Posterior vena cava (tissue), 2 donors: ENCODE results near the gene HDAC1. TPM values are rescaled to one million over a fixed set of nuclear protein-coding genes. Genes with fewer than 3 reads are reported as not detected.
"Not testable (repeated sequence)": the region's sequence is repeated elsewhere in the genome, so short reads cannot be mapped to it uniquely, and the experiment has no call there.

Experiments
- DNase-seq: peaks from one replicate; pipeline ENCODE4 v3.0.0-alpha.2; 2020; ENCODE audit warnings: low spot score
- intact Hi-C, 2 donors: fragments of 100-400 bp; cut with DNase I; formaldehyde crosslinking; loops; one replicate each; pipeline versions ENCODE4 v1.14.1 to v1.14.2; 2022 to 2023
- total RNA-seq, 2 donors: library from RNA; stranded (reverse); fragmentation: NEBNext Ultra II Directional; extraction: Animal tissue kit (Norgen Biotek cat#: 25700); gene quantifications; one replicate each; pipeline ENCODE4 v1.2.1, GENCODE V29; 2021
- donor health status: DM: yes; HTN: yes; CAD: no.
- donor health status: DM: yes; HTN: yes; CAD: no.

The HDAC1 gene
- total RNA-seq, 2 donors from 2014 or later = 36.6 to 40.8 TPM

GRCh38 chr1:32338637-32339145 lies 46.8 kb downstream of the HDAC1 start:
- no peak for DNase-seq
- intact Hi-C loops = no loop called here

GRCh38 chr1:32339363-32339978 lies 47.6 kb downstream of the HDAC1 start:
- no peak for DNase-seq
- intact Hi-C loops = no loop called here

DNA sequence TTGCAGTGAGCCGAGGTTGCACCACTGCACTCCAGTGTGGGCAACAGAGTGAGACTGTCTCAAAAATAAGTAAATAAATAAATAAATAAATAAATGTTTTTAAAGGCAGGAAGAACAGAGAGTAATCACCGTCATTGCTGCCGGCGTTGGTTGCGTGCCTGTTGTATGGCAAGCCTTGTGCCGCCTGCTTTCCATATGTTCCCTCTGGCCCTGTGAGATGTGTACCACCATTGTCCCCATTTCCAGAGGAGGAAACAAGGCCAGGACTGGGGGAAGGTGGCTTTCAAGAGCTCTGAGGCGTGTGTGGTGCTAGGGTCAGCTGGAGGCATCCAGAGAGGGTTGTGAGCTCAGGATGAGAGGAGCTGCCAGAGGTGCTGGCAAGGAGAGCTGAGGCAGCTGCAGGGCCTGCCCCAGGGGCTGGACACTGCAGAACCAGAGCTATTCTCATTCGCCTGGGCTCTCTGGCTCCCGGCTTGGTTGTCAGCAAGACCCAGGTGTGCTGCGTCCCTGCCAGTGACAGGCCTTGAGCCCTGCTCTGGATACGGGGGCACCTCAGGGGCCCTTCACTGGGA lies 49.4 kb downstream of the HDAC1 start:
- intact Hi-C loops = no loop called here
- DNase-seq = no peak

- intact Hi-C loops = no loop called here
- DNase-seq = no peak
These were observed 50.1 kb downstream of the HDAC1 start for GRCh38 chr1:32341971-32342370.

DNA sequence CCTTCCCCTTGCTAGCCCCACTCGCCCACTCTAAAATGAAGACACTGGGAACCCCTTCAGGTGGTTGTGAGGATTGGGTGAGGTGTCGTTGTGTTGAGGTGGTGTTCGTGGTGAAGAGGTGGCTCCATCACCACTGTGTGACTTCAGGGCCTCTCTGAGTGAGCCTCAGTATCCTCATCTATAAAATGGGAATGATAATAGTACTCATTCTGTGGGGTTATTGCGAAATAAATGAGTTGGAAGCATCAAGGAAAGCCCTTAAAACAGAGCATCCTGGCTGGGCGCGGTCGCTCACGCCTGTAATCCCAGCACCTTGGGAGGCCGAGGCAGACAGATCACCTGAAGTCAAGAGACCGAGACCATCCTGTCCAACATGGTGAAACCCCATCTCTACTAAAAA lies 50.8 kb downstream of the HDAC1 start:
- intact Hi-C loops = no loop called here
- no peak for DNase-seq

GRCh38 chr1:32345289-32345827 lies 53.5 kb downstream of the HDAC1 start:
- intact Hi-C loops = no loop called here
- no peak for DNase-seq

DNA sequence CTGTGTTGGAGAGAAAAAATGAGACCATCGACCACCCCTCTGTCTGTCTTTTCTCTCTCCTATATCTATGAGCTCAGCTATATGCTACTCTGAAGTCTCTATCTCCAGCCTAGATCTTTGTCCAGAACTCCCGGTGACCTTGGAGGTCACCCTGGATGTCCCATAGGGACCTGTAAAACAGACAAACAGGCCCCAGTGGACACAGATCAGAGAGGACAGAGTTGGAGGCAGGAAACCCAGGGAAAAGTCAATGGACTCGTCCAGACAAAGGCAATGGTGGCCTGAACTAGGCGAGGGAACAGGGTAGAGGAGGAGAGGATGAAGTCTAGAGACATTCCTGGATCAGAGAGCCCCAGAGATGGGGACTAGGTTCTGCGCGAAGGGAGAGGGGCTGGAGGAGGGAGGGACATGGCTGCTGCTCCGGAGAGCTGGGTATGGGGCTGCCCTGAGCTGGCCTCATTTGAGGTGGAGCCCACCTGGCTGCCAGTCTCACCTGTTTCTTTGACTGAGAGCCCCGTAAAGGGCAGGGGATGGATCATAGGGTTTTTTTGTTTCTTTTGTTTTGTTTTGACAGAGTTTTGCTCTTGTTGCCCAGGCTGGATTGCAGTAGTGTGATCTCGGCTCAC lies 54.8 kb downstream of the HDAC1 start:
- intact Hi-C loops = no loop called here
- DNase-seq = no peak

DNA sequence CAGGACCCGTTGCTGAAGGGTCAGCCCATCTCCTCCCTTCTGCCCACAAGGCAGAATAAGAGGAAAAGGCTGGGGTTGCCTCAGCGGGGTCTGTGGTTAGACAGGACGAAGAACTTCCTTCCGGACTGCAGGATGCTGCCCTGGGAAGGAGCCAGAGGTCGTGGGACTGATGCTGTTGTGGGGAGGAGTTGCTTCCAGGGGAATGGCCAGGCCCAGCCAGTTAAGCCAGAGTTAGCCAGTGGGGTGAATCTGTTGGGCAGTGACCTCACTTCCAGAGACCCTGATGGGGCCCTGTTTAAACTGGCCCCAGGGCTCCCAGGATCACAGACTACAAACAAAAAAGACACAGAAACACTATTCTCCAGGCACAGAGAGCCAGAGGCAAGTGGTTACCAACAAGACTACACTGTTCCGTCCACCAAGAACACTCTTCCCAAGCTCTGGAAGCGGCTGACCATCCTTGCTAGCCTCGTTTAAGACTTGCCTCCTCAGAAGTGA lies 57.4 kb downstream of the HDAC1 start:
- peak; percentile 86 for DNase-seq
- intact Hi-C loops = no loop called here

DNA sequence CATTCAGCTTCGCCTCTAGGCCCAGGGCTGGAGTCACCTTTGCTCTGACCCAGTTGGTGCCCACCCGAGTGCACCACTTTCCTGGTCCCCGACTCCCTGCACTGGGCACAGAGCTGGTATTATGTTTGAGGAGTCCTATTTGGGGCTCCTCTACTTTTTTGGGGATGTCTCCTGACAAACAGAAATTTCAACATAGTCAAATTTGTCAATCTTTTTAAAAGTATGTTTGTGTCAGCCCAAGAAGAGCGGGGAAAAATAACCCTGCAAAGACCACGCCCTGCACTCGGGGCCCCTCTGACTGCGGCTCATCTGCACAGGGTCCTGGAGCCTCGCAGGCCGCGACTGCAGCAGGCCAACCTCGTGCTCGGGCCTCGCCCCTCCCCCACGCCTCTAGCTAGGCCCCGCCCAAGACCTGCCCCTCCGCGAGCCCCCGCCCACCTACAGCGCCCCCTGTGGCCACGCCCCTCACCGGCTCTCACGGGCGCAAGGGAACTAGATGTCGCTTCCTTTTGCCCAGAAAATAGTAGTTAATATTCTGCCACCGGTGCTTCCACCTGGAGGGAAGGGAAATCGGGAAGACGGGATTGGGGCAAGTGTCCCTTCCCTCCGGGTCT lies 59.0 kb downstream of the HDAC1 start:
- DNase-seq = peak; percentile 94
- intact Hi-C loops = no loop called here

- intact Hi-C loops = no loop called here
- peak; percentile 98 for DNase-seq
These were observed 59.7 kb downstream of the HDAC1 start for GRCh38 chr1:32351399-32352238.

DNA sequence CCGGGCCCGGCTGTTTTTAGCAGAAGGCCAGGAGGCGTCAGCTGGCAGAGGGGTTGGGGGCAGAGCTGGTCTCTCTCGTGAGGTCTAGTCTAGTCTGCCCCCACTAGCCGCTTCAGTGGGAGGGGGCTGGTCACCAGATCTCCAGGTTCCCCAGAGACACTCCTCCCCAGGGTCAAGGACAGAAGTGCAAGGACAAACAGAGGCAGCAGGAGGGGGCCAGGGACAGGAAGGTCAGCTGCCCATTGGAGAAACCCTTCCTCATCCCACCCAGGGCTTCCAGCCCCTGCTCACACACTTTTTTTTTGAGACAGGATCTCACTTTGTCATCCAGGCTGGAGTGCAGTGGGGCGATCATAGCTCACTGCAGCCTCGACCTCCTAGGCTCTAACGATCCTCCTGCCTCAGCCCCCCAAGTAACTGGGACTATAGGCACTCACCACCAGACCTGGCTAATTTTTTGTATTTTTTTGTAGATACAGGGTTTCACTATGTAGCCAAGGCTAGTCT lies 60.4 kb downstream of the HDAC1 start:
- intact Hi-C loops = no loop called here

GRCh38 chr1:32352831-32353383 lies 61.0 kb downstream of the HDAC1 start:
- intact Hi-C loops = no loop called here
- no peak for DNase-seq

More for the DNA sequence above, 60.4 kb downstream of the HDAC1 start:
- no peak for DNase-seq

GRCh38 chr1:32353431-32353830 lies 61.5 kb downstream of the HDAC1 start:
- no peak for DNase-seq
- intact Hi-C loops = no loop called here

- intact Hi-C loops = no loop called here
- DNase-seq = no peak
These were observed 62.1 kb downstream of the HDAC1 start for GRCh38 chr1:32353886-32354570.

GRCh38 chr1:32355778-32356177 lies 63.9 kb downstream of the HDAC1 start:
- DNase-seq, intact Hi-C loops: not testable (repeated sequence)

- intact Hi-C loops = no loop called here
- DNase-seq = no peak
These were observed 64.6 kb downstream of the HDAC1 start for GRCh38 chr1:32356478-32356877.

- intact Hi-C loops = no loop called here
- DNase-seq = no peak
These were observed 65.7 kb downstream of the HDAC1 start for GRCh38 chr1:32357614-32358013.

DNA sequence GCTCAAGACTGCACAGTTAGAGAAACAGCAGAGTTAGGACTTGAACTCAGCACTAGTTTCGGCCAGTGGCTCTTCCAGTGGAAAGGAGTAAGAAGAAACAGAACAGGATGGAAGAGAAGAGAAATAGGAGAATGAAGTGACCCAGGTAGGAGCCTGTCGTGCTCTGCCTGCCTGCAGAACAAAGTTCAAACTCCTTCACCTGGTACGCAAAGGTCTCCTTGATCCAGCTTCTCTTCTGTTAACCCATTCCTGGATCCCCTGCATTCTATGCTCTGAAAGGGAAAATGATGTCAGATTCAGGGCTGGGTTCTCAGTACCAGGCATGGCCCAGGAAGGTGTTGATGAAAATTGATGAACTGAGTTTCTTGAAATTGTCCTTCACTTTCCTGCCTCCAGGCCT lies 66.6 kb downstream of the HDAC1 start:
- DNase-seq = no peak
- intact Hi-C loops = no loop called here
